WERI-Rb-1 (cell line): Measurements from ENCODE around the gene PPP1R13B.

Experiments
- DNase-seq: peaks from one replicate; pipeline ENCODE4 v3.0.0-alpha.2; 2020
- H3K27ac ChIP-seq: fragments of 250-450 bp; sonication (Bioruptor Pico); 2 replicates; pipeline ENCODE4 v1.5.1; 2020; ENCODE audit warnings: mild to moderate bottlenecking, moderate library complexity
- H3K27me3 ChIP-seq: fragments of 250-450 bp; sonication (Bioruptor Pico); 2 replicates; pipeline ENCODE4 v1.5.1; 2021; ENCODE audit warnings: mild to moderate bottlenecking, low read depth, moderate library complexity; ENCODE audit not compliant: insufficient read depth, severe bottlenecking
- H3K36me3 ChIP-seq: fragments of 250-450 bp; sonication (Bioruptor Pico); 2 replicates; pipeline ENCODE4 v1.5.1; 2020; ENCODE audit warnings: mild to moderate bottlenecking, moderate library complexity
- H3K4me3 ChIP-seq: 2 replicates; pipeline ENCODE4 v1.5.1; 2011; ENCODE audit warnings: low read depth, mild to moderate bottlenecking, control low read depth, low read length
- H3K9me3 ChIP-seq: fragments of 250-450 bp; sonication (Bioruptor Pico); 2 replicates; pipeline ENCODE4 v1.5.1; 2021; ENCODE audit warnings: mild to moderate bottlenecking, moderate library complexity; ENCODE audit not compliant: severe bottlenecking
- CTCF ChIP-seq: IDR thresholded peaks from 2 replicates; pipeline ENCODE4 v1.5.1; 2011; ENCODE audit warnings: low read depth, mild to moderate bottlenecking, control low read depth, inconsistent platforms, low read length

Gene PPP1R13B

DNA sequence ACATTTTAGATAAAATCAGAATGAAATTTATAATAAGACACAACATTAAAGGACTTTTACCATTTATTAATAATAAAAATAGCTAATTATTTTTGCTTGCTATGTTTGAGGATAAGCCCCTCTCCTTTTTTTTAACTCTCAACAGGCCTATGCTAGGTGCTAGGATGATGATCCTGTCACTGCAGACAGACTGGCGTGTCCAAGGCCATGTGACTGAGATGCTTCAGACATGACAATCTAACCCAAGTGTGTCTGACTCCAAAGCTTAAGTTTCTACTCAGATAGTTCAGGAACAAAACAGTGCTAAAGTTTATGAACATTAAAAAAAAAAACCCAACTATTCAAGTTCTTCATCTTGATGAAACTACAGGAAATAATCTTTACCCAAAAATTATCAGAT, 29.8 kb downstream of the PPP1R13B start:
- no peak overlapping the region for H3K4me3 ChIP-seq
- no peak overlapping the region for H3K27ac ChIP-seq
- no peak for TF ChIP-seq CTCF
- no peaks in the 10 kb centered on the region for H3K27me3 ChIP-seq
- H3K36me3 ChIP-seq = no peaks in the 10 kb centered on the region
- no peaks in the 10 kb centered on the region for H3K9me3 ChIP-seq
- DNase-seq = no peak

DNA sequence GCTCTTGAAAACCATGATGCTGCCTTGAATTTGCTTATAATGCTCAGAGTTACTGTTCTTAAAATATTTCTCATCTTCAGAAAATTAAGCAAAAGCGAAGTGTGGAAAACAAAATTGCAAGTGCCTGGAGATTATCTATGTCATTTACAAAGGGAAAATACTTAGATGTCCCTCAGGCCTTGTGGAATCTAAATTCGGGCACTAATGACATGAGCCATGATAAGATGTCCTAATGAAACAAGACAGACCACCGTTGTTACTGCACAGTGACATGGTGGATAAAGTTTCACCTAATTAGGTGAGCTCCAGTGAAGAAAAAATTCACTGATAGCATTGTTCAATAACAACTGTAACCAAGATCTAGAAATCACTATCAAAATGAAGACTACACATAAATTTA, 30.4 kb downstream of the PPP1R13B start:
- no peaks in the 10 kb centered on the region for H3K36me3 ChIP-seq
- TF ChIP-seq CTCF = no peak
- H3K27me3 ChIP-seq = no peaks in the 10 kb centered on the region
- H3K27ac ChIP-seq = no peak overlapping the region
- no peaks in the 10 kb centered on the region for H3K9me3 ChIP-seq
- H3K4me3 ChIP-seq = no peak overlapping the region
- DNase-seq = no peak

- H3K36me3 ChIP-seq = no peaks in the 10 kb centered on the region
- H3K4me3 ChIP-seq = no peak overlapping the region
- TF ChIP-seq CTCF = no peak
These were observed 32.1 kb downstream of the PPP1R13B start for GRCh38 chr14:103815253-103815652.

GRCh38 chr14:103811189-103811588, 36.2 kb downstream of the PPP1R13B start:
- Histone ChIP-seq H3K4me3 (no peak overlapping the region), H3K9me3 (no peaks in the 10 kb centered on the region), H3K27ac (no peak overlapping the region), H3K27me3 (no peaks in the 10 kb centered on the region), H3K36me3 (no peaks in the 10 kb centered on the region)
- no peak for DNase-seq
- no peak for TF ChIP-seq CTCF

More at GRCh38 chr14:103815253-103815652, 32.1 kb downstream of the PPP1R13B start:
- Histone ChIP-seq H3K27ac (no peak overlapping the region), H3K27me3 (no peaks in the 10 kb centered on the region), H3K9me3 (no peaks in the 10 kb centered on the region)
- DNase-seq = no peak

GRCh38 chr14:103808403-103809001, 38.9 kb downstream of the PPP1R13B start:
- Histone ChIP-seq H3K4me3 (no peak overlapping the region), H3K27ac (no peak overlapping the region), H3K9me3 (no peaks in the 10 kb centered on the region), H3K36me3 (no peaks in the 10 kb centered on the region), H3K27me3 (no peaks in the 10 kb centered on the region)
- TF ChIP-seq CTCF = peak; percentile 74
- peak; percentile 71 for DNase-seq

- no peak for DNase-seq
- Histone ChIP-seq H3K4me3 (no peak overlapping the region), H3K27me3 (no peaks in the 10 kb centered on the region), H3K9me3 (no peaks in the 10 kb centered on the region), H3K36me3 (no peaks in the 10 kb centered on the region), H3K27ac (no peak overlapping the region)
- TF ChIP-seq CTCF = no peak
These were observed 40.6 kb downstream of the PPP1R13B start for GRCh38 chr14:103806805-103807204.
